Hematopoietic multipotent progenitor cell treated with erythropoietin and hydrocortisone succinate and interleukin-3 and kit ligand, for 6 days (in vitro differentiated cells): ENCODE measurements around the gene NDUFC1.
A peak's percentile ranks its signal among the peaks of the same experiment; 100 is the strongest.

Experiments
- DNase-seq: peaks from one replicate; pipeline ENCODE4 v3.0.0-alpha.2; 2015

Gene NDUFC1

DNA sequence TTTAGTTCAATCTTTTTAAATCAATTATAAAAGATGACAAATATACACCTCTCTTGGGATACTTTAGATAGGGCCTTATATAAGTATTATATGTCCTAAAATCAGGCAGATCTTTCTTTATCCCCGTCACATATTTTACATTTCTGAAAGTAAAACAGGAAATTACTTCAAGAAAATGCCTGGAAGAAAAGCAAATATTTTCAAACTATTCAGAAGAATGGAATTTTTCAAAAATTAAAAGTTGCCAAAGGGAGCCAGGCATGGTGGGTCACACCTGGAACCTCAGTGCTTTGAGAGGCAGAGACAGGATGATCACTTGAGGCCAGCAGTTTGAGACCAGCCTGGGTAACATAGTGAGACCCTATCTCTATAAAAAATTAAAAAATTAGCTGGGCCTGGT lies 56.7 kb downstream of the NDUFC1 start:
- no peak for DNase-seq

DNA sequence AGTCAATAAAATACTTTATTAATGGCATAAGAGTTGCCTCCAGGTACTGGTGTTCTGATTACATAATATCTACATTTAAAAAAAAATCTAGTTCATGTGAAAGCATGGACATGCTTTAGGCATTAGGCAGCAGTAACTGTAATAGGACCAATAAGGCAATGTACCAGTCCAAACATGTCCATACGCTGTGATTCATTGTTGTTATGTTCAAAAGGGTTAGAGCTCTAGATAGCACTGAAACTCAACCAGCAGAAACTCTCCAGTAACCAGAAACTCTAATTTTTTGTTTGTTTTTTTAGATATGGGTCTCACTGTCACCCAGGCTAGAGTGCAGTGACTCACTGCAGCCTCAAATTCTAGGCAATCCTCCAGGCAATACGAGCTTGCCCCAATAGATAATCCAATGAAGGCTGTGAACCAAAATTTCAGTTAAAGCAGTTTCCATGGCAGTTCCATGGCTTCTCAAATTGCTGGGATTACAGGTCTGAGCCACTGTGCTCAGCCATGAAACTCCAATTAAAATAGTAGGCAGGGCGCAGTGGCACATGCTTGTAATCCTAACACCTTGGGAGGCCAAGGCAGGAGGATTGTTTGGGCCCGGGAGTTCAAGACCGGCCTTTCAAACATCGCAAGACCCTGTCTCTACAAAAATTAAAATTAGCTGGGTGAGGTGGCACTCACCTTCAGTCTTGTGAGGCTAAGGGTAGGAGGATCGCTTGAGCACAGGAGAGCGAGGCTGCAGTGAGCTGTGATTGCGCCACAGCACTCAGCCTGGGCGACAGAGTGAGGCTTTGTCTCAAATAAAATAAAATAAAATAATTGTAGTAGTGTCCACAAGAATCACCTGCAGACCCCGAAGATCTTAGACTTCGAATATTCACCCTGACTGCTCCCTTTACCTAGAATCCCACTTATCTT lies 58.6 kb downstream of the NDUFC1 start:
- DNase-seq: peak; percentile 57

DNA sequence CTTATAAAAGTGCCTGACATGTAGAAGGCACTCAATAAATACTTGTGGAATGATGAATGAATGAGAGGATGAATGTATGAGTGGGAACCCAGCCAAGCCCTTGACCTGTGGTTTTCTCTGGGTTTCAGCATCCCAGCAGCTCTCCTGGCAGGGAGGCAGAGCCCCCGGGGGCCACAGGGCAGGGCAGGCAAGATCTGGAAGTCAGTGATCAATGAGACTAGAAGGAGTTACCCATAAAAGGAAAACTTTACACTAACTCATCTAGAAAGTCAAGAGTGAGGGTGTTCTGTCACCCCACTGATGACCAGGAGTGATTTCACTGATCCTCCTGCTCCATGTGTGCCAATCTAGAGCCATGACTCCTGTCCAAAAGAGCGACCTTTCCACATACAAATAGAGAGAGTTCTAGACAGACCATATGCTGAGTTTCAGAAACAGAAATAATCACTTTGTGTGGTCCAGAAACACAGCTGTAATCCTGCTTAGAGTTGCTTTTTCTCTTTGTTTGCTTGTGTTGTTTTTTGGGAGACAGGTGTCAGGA lies 59.7 kb downstream of the NDUFC1 start:
- no peak for DNase-seq

DNA sequence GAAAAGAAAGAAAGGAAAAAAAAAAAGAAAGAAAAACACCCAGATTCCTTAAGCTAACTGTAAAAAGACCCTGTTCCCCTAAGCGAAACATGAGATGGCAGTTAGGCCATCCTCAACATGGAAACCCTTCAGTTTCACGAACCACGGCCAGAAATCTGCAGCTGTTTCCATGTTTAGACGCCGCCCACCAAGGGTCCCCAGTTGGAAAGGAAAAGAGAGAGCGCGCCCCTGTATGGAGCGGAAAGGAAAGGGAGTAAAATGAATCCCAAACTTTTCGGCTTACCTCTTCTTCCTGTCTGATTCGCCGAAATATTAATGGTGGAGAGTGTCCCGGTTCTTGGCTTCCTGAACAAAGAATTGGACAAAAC lies 60.5 kb downstream of the NDUFC1 start:
- DNase-seq: no peak

DNA sequence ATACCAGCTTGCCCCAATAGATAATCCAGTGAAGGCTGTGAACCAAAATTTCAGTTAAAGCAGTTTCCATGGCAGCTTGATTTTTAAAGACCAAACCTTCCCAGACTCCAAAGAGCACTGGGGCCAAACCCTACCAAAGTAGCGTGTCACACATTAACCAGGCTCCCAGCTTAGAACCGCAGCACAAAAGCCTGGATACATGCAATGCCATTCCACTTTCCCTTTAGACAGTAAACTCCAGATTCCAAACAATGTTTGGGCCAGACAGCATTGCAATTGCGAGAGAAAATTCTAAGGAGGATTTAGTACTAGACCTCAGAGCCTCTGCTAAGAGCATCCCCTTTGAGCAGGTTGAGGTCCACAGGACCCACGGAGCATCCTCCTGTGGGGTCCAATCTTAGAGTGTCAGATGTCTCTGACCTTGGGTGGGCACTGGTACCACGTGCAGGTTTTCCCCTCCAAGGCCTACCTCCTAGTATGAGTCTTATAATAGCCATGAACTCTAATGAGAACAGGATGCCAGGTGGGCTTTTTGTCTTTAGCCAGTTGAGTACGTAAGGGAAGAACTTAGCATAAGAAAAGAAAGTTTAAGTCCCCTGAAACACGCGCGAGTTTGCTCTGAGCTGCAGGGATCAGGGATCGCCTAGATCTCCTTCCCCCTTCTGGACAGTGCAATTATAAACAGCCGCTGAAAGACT lies 61.0 kb downstream of the NDUFC1 start:
- DNase-seq: no peak
